GM10847 (cell line): ENCODE data around the gene ZNF653.

Experiments used
- POLR2A ChIP-seq: IDR thresholded peaks from 2 replicates; pipeline ENCODE4 v1.6.1; 2011; ENCODE audit not compliant: insufficient read length; ENCODE audit errors: extremely low read depth

ZNF653 gene

DNA sequence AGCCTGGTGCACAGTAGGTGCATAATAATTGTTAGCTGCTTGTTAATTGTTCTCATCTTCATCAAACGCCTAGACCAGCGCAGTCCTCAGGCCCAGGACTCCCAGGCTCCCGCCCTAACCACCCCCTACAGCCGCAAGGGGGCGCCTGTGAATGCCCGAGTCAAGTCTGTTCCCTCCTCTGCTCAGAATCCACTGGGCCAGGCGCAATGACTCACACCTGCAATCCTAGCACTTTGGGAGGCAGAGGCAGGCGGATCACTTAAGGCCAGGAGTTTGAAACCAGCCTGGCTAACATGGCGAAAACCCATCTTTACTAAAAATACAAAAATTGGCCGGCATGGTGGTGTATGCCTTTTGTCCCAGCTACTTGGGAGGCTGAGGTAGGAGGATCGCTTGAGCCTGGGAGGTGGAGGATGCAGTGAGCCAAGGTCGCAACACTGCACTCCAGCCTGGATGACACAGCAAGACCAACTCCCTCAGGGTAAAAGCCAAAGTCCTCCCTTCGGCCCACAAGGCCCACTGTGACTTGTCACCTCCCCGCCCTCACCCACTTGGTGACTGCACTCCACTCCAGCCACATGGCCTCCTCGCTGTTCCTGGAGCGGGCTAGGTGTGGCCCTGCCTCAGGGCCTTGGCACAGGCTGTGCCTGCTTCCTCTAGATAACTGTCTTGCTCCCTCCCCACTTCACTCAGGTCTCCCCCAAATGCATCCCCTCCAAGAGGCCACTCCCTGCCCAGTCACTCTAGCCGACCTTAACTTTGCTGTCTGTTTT, 9.1 kb downstream of the ZNF653 start:
- TF ChIP-seq POLR2A: no peak

DNA sequence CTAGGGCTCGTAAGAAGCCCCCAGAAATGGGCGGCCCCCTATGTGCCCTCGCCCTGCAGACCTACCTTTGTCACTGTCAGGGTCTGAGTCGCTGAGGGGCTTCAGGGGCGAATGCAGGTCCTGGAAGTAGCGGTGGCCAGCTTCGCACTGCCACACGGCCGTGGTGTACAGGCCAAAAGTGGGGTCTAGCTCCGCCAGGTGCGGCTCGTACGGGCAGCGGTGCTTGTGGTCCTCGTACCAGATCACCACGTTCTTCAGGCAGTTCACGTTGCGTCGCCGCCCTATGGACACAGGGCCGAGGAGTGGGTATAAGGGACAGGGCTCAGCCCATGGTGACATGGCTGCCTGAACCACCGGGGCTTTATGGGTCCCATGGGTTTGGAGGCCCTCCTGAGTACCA, 9.8 kb downstream of the ZNF653 start:
- TF ChIP-seq POLR2A: no peak

DNA sequence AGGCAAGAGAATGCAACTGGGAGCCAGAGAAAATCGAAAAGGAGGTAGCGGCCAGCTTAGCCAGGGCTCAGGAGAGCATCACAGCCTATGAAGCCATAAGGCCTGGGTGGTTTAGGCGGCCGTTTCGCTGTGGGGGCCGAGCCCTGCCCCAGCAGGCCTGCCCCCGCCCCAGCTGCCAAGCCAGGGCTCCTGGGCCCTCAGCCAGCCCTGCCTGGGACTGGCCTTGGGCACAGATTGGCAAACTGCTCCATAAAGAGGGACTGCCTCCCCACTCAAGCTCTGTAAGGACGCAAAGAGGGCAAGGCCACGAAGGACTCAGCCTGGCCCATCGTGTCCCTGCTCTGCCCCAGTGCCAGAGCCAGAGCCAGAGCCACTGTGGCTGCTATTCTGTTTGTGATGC, 10.2 kb downstream of the ZNF653 start:
- no peak for TF ChIP-seq POLR2A

DNA sequence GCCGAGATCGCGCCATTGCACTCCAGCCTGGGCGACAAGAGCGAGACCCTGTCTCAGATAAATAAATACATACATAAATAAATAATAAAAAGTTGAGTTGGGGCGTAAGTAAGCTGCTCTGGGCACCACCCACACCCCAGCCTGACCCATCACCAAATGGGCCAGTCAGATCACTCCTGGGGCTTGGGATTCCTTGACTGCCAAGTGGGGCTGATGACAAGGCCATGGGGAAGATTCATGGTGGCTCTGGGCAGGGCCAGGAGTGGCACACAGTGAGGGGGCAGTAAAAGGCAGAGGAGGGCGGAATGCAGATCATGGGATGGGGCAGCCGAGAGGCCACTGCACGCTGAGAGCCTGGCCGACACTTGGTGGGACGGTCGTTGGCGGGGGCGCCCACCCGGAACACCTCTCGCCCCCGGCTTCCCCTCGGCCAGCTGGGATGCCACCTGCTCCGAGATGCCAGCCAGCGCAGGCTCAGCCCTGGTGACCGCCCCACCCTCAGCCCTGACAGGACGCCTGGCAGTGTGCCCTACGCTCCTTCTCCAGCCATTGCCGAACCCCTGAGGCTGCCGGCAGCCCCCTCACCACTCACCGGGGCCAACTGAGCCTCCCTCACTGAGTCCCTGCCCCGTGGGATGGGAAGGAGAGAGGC, 10.9 kb downstream of the ZNF653 start:
- no peak for TF ChIP-seq POLR2A

DNA sequence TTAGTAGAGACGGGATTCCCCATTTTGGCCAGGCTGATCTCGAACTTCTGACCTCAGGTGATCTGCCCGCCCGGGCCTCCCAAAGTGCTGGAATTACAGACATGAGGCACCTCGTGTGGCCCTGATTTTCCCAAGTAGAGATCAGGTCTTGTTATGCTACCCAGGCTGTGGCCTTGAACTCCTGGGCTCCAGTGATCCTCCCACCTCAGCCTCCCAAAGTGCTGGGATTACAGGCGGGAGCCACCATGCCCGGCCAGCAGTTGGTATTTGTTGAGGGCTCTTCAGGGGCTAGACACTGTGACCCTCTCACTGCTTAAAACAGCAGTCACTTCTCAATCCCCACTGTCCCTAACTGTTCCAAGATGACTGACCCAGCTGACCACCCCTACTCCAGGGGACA, 16.3 kb downstream of the ZNF653 start:
- TF ChIP-seq POLR2A: no peak

DNA sequence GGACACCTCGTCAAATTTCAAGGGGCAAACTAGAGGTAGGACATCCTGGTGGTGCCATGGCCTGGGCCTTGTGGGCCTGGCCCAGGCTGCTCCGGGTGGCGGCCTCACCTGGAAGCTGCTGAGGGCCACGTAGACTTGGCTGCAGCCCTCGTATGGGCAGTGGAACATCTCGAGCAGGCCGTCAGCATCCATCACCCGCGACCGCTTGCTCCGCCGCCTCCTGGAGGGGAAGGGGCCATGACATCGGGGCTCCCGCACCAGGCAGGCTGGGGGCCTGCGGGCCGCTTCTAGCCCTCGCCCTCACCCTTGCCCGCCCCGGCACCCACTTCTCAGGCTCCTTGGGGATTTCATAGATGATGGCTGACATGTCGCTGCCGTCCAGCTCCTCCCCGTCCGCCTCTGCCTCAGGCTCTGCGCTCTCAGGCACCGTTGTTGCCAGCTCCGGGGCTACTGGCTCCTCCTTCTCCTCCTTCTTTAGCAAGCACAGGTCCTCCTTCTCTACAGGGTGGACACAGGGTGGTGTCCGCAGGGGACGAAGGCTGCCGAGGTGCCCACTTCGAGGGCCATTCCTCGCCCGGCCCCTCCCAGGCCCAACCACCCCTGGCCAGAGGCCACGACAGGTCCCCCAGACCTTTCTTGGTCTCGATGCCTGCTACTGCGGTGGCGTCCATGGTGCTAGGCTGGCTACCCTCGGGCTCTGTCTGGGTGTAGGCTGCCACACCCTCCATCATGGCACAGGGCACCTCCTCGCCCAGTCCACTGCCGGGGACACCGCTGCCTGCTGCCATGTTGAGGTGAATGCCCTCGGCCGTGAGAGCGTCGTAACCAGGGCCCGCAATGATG, 18.8 kb downstream of the ZNF653 start:
- no peak for TF ChIP-seq POLR2A

DNA sequence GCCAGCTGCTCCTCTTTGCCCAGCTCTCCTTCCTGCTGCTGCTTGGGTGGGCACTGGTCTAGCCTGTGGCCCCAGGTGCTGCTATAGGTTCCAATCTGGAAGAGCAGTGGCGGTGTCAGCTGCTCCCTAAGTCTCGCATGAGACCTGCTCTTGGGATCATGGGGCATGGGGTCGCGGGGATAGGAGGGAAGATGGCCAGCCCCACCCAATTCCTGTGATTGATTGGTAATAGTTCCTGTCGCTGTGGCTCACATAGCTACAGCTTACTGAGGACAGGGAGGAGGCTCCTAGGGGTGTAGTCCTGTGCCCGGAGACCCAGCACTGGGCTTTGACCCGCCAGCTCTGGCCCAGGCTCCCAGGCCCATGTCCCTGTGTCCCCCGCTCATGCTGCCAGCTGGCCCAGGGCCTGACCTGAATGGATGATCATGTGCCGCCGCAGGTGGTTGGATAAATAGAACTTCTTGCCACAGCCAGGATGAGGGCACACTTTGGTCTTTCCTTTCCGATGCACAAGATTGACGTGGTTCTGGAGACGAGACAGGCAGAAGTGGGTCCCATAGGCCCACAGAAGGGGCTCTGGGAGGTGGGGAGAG, 20.3 kb downstream of the ZNF653 start:
- TF ChIP-seq POLR2A: no peak

DNA sequence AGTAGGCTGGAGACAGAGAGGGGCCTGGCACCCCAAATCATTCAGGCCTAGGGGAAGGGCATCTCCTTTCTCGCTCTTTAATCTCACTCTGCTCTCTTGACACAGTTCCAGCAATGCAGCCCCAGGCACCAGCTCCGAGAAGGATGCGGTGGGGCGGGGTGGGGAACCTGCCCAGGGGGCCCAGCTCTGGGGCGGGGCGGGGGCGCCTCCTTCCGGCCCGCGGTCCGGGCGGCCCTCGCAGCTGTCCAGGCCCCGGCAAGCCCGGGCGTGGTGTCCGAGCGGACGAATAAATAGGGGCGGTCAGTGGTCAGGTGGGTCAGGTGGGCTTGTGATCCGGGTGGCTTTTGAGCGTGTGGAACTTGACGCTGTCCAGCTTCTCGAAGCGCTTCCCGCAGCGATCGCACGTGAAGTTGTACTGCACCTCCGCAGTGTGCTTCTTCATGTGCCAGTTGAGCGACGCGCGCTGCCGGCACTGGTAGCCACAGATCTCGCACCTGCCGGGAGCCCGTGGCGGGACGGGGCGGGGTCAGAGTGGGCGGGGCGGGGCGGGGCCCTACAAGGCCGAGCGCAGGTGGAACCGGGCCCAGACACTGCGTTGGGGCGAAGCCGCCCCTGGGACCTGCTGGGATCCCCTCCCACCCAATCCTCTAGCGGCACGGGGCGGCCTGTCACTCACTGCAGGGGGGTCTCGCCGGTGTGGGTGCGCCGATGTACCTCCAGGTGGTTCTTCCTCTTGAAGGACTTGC, 22.1 kb downstream of the ZNF653 start:
- TF ChIP-seq POLR2A: no peak

DNA sequence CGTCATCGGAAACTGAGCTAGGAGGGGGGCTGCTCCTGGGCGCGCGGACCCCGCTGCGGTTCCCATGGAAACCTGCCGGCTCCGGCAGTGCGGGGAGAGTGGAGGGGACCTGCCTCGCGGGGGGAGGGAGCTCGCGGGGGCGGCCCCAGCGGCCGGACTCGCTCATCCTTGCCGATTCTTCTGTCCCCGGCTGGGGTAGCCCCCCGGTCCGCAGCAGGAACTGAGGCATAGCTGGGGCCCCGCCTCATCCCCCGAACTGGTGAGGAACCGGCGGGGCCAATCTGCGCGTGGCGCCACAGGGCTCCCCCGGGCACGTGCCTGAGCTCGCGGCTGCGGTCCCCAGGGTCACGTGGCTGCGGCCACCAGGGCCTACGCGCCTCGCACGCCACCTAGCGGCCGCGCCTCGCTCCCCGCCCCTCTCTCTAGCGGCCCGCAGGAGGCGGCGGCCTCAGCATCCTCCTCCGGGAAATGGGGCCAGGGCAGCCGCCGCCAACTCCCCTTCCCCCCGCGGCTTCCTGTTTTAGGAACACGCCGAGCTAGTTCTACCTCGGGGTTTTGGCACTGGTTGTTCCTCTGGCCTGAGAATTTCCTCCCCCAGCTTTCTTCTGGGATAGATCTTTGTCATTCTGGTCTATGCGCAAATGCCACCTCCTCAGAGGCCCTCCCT, 23.1 kb downstream of the ZNF653 start:
- no peak for TF ChIP-seq POLR2A

DNA sequence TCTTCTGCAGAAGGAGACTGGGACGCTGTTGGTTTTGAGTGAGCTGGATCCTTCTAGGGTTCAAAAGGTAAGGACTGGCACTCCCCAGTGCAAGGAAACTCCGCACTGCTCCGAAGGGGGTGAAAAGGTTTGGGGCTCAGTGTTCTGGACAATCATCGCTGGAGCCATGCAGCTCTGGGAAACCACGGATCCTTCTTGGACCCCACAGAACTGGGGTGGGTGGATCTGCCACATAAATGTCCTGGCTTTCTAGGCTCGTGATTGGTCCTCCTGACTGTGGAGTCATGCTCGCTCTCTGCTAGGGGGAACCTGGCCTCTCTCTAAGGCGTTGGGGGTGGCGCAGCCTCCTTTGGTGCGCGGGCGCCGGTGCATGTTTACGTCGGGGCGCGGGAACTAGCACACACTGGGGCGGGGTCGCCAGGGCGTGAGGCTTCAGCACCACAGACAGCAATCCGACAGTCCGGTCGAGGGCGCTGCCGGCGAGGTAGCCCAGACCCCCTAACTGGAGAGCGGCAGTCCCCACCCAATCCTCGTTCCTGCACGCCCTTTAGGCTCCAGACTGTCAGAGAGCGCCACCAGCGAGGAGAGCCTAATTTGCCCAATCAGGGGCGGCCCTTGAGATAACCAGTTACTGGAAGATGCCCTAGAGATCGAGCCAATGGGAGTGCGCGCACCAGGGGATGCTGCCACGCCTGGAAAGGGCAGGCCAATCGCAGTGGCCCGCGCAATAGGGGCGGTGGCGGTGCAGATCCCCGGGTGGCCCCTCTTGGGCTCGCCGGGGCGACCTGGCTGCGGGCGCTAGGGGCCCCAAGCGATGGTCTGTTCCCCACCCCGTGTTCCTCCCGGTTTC, 23.9 kb downstream of the ZNF653 start:
- no peak for TF ChIP-seq POLR2A

DNA sequence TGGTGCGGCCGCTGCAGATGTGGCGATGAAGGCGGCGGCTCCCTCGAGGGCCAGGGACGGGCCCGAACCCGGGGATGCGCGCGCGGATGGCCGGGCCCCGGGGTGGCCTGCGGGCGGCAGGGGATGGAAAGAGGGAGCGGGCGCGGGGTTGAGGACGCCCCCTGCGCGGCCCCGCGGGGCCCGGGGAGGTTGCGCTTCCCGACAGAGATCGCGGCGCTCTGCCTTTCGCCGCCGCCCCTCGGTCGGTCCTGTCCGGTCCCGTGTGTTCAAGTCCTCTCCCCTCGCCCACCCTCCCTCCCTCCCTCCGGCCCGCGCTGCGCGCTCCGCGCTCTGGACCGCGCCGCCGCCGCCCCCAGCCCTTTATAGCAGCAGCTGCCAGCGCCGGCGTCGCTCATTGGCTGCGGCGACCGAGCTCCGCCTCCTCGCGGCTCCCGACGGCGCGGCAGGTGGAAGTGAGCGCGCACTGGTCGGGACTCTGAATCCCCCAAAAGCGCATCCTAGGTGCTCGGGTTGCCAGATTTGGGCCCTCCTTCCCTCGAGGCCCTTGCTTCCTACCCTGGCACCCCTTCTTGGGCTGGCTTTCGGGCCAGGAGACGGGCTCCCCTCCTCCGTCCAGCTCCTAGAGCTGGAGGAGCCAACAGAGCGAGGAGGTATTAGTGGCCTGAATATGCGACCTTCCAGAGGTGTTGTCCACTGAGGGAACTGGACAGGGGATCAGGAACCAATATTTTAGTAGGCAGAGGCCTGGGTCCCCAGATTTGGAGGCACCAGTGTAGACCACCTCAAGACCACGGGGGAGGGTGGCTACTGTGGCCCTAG, 24.7 kb downstream of the ZNF653 start, which contains the start of gene ELAVL3:
TSS of gene ELAVL3 (minus strand) at position 332 of the 819 bp plus-strand sequence. CDS start 438 bp downstream, outside the sequence.
- TF ChIP-seq POLR2A: no peak

DNA sequence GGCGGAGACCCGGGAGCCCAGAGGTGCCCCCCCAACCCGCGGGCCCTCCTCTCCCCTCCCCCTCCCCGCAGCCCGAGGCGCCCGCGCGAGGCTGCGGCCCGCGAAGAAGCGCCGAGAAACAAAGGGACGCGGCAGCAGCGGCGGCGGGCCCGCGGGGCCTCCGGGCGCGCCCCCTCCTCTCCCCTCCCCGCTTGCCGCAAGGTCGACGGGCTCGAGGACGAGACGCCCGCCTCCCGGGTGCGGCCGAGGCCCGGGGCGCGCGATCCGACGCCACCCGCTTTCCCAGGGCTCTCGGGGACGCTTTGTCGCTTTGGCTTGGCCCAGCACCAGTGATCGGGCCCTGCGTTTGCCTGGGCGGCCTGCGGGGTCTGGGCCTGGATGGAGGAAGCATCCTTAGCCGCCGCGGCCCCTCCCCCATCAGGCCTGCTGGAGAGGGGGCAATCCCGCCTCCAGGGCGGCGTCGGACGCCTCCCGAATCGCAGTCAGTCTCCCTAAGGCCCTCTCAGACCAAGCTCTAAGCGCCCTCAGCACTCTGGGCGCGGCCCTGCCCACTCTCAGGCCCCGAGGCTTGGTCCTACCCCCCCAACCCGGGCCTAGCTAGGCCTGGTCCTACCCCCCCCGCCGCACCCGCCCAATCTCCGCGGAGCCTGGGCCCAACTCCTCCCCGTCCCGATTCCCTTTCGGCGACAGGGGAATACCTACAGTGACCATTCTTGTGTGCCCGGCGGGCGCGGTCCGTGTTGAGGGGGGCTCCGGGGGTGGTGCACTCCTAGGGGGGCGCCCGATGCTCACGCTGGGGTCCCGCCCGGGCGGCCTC, 25.5 kb downstream of the ZNF653 start:
- TF ChIP-seq POLR2A: no peak
